Measurements from ENCODE around the gene FXR2. TPM values are rescaled to one million over a fixed set of nuclear protein-coding genes. Genes with fewer than 3 reads are reported as not detected.
"Not testable (repeated sequence)": the region's sequence is repeated elsewhere in the genome, so short reads cannot be mapped to it uniquely, and the experiment has no call there.

Gene FXR2
- total RNA-seq, 1 experiment from 2014 or later: 60.7 TPM

GRCh38 chr17:7629939-7630571, 15.4 kb upstream of the FXR2 start, which contains the start of gene SHBG:
TSS of gene SHBG (plus strand) at chr17:7630135. CDS start at chr17:7630173, 38 bp downstream.
- no peak for DNase-seq (ENCODE audit: low read depth)

- DNase-seq (ENCODE audit: low read depth): peak; percentile 88
These were observed 12.8 kb upstream of the FXR2 start, which contains the start of gene SAT2 for GRCh38 chr17:7627250-7628121. TSS of gene SAT2 (minus strand) at chr17:7627821. CDS start at chr17:7627635, 186 bp downstream.

GRCh38 chr17:7626956-7627249, 12.2 kb upstream of the FXR2 start:
- no peak for DNase-seq (ENCODE audit: low read depth)

GRCh38 chr17:7626307-7626706, 11.6 kb upstream of the FXR2 start:
- no peak for DNase-seq (ENCODE audit: low read depth)

GRCh38 chr17:7625749-7626148, 11.1 kb upstream of the FXR2 start:
- DNase-seq (ENCODE audit: low read depth): not testable (repeated sequence)

- DNase-seq (ENCODE audit: low read depth): no peak
These were observed 9.0 kb upstream of the FXR2 start for GRCh38 chr17:7623661-7624060.

- DNase-seq (ENCODE audit: low read depth): no peak
These were observed 6.1 kb upstream of the FXR2 start for GRCh38 chr17:7620835-7621234.

GRCh38 chr17:7618608-7619007, 3.9 kb upstream of the FXR2 start:
- DNase-seq (ENCODE audit: low read depth): no peak

GRCh38 chr17:7615265-7615747, 609 bp upstream of the FXR2 start:
- no peak for DNase-seq (ENCODE audit: low read depth)

- peak; percentile 32 for DNase-seq (ENCODE audit: low read depth)
These were observed 800 bp downstream of the FXR2 start for GRCh38 chr17:7613769-7614424.

GRCh38 chr17:7612294-7612640, 2.4 kb downstream of the FXR2 start:
- no peak for DNase-seq (ENCODE audit: low read depth)

GRCh38 chr17:7611635-7612293, 2.9 kb downstream of the FXR2 start:
- no peak for DNase-seq (ENCODE audit: low read depth)

- DNase-seq (ENCODE audit: low read depth): no peak
These were observed 4.1 kb downstream of the FXR2 start for GRCh38 chr17:7610641-7611040.

GRCh38 chr17:7606280-7606679, 8.4 kb downstream of the FXR2 start:
- DNase-seq (ENCODE audit: low read depth): no peak

GRCh38 chr17:7597561-7597960, 17.1 kb downstream of the FXR2 start:
- not testable (repeated sequence) for DNase-seq (ENCODE audit: low read depth)

GRCh38 chr17:7593296-7593695, 21.4 kb downstream of the FXR2 start:
- DNase-seq (ENCODE audit: low read depth): no peak

- DNase-seq (ENCODE audit: low read depth): no peak
These were observed 22.2 kb downstream of the FXR2 start for GRCh38 chr17:7592422-7593021.

- no peak for DNase-seq (ENCODE audit: low read depth)
These were observed 23.1 kb downstream of the FXR2 start for GRCh38 chr17:7591596-7591995.

- DNase-seq (ENCODE audit: low read depth): peak; percentile 64
These were observed 24.0 kb downstream of the FXR2 start for GRCh38 chr17:7590743-7591142.

GRCh38 chr17:7589891-7590691, 24.6 kb downstream of the FXR2 start, which contains the start of gene SOX15:
TSS of gene SOX15 (minus strand) at chr17:7590094. CDS start at chr17:7589676, 418 bp downstream.
- DNase-seq (ENCODE audit: low read depth): peak; percentile 57
